Measurements from ENCODE around the gene ADCY2.

ADCY2 gene

DNA sequence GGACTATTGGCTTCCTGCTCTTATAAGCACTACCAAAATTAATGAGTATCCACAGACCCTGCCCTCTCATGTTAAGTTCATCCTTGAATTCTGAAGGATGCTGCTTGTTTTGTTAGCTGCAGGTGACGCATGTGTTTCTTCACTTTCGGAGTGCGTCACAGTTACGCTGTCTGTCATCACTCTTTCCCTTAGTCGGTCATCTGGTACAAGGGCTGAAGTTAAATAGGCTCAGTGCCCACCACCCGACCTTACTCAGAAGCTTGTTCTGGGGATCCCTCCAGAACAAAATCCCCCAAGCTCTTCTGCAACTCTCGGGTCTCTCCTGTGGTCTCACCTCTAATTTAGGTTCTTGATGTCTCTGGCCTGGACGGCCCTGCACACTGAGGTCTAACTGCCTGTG lies 51.0 kb downstream of the ADCY2 start:
- no peak for DNase-seq

DNA sequence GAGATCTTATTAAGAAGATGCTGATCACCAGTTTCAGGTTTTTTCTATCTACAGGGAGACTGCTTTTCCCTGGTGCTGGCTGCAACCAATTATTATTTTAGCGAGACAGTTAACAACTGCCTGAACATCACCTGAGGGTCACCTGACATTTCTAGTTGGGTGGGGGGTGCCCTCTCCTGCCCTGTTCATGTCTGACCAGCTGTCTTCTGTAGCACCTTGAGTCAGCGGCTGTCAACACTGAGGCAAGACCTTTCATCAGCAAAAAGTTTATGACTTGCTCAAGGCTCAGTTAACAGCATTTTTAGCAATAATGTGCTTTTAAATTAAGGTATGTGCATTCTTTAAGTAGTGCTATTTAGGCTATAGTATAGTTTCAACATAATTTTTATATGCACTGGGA lies 58.0 kb downstream of the ADCY2 start:
- DNase-seq, result no peak

DNA sequence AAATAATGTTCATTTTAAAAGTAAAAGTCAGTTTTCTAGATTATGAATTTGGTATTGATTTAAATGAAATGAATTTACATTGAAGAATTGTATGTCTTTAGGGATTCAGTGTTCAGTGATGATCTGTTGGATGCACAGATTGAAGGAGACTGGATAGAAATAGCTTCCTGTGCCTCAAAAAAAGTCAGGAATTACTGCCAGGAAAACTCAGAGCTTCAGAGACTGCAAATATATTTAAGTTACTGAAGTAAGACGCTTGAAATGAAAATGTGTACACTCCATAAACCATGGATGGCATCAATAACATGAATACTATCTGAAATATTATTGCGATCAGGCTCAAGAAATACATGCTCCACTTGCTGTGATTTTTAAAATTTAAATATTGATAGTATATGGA lies 60.3 kb downstream of the ADCY2 start:
- DNase-seq, result no peak

DNA sequence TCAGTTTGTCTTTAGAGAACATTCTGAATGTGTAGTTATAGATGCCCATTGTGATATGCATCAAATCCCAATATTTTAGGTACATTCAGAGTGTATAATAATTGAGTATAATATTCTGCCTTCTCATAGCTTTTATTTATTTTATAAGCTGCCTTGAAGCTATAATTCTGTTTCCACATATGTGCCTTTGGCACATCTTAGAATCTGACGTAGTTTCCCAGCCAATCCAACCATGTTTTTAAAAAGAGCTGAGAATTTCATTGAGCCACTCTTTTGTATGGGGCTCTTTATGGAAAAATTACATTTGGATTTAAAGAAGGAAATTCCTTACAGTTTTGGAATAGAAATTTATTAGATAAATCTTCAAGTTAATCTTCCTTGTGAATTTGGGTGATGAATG lies 65.4 kb downstream of the ADCY2 start:
- DNase-seq, result no peak

DNA sequence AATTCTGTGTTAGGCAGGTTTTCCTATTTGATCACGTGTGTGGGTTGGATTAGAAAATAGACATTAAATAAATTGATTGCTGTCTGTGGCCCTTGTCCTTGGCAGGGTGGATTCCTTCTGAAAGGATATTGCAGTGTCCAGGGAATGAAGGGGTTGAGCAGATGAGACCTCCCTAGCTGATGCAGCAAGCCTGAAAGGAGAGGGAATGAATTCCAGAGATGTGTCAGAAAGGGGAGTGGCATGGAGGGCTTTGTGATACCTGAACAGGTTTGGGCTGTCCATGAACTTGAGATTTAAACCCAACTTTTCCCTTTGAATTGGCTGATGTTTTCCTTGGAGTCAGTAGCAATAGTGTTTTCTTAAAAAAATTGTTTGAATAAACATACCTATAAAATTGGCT lies 66.8 kb downstream of the ADCY2 start:
- DNase-seq, result no peak

DNA sequence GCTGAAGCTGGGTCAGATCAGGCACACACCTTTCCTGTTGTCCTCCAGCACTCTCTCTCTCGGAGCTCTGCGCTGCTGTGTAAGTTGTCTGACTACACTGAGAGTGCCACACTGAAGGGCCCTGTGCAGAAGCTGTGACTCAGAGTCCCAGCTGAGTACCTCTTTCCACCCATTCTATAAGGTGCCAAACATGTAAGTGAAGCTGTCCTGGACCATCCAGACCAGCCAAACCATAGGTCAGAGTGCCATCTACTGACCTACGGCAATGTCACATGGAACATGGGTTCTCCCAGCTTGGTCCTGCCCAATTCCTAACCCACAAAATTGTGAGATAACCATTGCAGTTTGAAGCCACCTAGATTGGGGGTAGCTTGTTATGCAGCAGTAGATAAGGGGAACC lies 68.2 kb downstream of the ADCY2 start:
- DNase-seq, result no peak

DNA sequence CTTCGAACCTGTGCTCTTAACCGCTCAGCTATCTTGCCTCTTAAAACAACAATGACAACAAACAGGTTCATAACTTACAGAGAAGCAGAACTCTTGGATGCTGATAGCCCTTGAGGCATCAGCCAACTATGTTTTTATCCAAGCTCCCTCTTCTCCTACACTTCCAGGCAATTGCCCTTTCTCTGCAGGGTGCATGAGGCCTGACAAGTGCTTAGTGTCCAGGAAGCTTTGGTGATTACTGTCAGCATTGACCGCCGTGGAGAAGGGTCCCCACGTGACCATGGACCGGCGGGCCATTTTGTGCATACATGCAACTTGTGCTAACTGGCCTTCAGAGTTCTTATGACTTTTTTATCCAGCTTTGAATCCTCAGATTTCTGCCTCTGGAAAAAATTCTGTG lies 71.2 kb downstream of the ADCY2 start:
- no peak for DNase-seq

DNA sequence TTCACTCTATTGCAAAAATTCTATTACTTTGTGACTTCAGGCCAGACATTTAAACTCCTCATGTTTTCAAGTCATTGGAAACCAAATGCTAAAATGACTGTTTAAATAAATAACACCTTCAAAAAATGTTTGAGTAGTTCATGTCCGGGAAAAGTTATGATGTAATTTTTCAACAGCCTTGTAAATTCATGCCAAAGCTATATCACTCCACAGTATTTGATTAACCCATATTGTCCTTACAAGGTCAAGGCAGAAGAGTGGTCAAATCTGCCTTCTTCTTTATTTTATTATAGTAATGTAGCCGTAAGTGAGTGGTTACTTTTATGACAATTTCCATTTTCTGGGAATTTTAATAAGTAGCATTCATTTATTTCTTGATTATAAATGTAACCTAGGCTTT lies 72.8 kb downstream of the ADCY2 start:
- no peak for DNase-seq

DNA sequence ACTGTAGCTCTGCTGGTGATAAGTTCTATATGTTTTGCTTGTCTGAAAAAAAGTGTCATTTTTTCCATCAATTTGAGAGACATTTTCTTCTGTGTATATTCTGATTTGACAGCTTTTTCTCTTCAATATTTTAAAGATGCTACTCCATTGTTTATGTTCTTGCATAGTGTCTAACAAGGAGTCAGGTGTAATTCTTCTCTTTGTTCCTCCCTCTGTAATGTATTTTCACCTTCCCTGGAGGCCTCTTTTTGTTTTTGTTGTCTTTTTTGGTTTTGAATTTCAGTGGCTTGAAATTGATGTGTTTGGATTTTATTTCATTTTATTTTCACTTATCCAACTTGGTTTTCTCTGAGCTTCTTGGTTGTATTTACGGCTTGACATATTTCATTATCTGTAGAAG lies 75.8 kb downstream of the ADCY2 start:
- DNase-seq, result no peak

DNA sequence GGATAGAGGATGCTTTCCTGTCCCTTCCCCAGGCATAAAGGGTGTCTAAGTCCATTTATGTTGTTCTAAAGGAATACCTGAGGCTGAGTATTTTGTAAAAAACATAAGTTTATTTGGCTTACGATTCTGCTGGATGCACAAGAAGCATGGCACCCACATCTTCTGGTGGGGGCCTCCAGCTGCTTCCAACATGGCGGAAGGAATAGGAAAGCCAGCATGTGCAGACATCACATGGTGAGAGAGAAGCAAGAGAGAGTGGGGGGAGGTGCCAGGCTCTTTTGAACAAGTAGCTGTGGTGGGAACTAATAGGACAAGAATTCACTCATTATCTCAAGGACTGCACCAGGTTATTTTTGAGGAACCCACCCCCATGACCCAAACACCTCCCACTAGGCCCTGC lies 77.2 kb downstream of the ADCY2 start:
- no peak for DNase-seq

DNA sequence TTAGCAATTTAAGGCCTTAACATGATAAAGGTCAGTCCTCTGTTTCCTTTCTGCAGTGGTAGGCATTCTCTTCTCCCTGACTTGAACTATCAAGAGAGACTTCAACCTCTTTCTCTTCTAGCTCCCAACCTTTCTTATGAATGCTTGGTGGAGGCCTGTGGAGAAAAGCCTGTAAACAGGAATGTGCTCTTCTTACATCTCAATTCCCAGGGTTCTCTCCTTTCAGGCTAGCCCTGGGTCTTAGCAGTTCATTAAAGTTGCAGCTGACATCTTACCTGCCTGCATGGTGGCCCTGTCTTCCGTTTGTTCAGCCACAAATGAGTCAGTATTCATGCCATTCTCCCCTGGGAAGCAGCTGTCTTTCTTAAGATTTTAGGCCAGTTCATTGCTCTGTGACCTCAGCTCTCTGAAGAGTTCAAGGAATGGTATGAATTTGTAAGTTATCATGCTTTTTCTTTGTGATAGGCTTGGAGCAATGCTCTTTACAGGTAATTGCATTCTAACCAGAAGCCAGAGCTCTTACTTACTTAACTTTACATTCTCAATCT lies 77.8 kb downstream of the ADCY2 start:
- DNase-seq, result no peak

DNA sequence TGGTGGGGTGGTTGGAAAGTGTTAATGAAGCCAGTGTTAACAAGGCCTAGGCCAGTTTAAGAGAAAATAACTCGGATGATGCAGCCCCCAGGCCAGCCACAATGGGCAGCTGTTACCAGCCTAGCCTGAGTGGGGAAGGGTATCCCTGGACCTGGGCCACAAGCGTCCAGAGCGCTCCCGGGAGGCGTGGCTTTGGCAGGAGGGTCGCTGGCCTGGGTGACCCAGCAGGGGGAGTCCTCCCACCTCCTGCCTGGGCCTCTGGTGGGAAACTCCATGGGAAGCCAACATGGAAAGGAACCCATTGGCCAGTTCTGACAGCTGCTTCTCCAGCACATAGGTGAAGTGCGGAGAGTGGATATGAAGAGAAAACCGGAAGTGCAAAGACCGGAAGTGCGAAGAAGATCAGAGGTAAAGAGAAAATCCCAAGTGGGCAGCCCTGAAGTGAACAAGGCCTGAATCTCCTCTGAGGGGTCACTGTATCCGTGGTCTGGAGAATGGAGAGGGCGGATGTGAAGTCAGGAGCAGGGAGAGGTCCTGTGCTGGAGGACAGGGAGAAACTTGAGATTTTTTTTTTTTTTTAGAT lies 79.0 kb downstream of the ADCY2 start:
- DNase-seq, result no peak

DNA sequence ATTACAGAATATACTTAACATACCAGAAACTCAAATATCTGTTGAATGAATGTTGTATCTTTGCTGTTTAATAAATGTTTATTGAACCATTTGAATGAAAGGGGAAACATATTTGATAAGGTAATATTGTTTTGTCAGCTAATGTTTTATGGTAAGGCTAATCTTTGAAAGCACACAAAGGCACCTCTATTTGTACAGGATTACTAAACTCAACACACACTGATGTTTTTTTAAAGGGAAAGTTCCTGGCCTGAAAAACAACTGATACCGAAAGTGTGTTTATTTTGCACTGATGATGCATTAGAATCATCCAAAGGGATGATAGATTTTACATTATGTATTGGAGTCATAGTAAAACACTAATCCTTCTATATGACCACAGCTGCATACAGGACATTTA lies 82.5 kb downstream of the ADCY2 start:
- DNase-seq, result no peak

DNA sequence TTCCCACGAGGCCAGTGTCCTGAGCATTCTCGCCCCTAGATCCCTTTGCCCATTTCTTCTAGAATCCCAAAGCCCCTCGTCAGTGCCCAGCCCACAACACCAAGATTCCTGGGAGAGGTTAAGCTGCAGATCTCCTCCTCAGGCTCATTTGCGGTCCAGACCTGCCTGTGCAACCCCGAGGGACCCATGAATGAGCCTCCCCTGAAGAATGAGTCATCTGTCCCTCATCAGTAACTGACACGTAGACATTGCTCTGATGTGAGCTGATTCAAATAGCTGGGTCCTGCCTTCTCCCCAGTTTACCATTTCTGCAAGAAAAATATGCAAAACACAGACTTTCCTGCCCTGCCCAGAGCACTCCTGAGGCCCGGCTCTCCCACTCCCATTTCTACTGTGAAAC lies 92.8 kb downstream of the ADCY2 start:
- DNase-seq, result no peak

DNA sequence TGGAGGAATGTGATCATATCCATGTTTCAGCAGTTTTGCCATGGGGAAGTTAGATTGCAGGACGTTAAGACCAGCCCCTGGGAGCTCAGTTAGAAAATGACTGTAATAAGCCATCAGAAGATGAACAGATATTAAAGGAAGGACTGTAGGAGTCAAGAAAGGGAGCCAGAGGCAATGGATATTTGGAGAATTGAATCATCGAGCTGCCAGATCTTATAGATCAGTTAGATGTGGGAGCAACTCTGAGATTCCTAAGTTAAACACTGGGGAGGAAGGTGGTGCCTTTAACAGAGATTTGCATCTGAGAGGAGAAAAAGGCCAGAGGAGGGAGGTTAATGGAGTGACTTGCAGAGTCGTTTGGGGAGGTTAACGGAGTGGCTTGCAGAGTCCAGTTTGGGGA lies 96.4 kb downstream of the ADCY2 start:
- no peak for DNase-seq

DNA sequence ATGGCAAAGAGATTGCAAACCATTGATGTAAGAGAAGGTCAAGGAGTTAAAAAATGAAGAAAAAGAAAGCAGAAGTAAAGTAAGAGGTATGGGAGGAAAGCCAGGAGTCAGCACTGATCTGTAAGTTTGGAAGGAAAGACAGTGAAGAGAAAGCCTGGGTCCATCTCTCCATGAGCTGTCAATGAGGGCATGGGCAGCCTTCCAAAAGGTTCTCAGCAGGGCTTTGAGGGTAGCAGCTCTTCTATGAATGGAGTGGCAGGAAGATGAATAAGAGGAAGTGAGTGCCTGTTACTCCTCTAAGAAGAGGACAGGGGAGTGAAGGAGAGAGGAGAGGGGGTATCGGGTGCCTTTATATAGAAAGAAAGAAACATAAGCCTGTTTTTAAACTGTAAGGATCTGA lies 97.1 kb downstream of the ADCY2 start:
- no peak for DNase-seq

DNA sequence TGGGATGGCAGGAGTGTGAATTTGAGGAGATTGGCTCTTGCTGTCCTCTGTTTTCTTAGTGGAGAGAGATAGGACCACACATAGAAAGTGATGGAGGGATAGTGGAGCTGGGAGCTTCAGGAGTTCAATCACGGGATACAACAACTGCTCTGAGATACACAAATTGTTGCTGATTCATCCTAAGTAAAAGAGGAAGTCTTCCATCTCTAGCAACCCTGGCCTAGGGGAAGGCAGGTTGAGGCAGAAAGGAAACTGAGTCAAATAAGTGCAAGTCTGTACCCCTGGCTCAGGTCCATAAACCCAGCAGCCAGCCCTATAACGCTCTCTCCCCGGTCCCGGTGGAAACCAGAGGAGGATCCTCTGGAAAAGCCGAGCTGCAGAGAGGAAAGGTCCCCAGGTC lies 97.7 kb downstream of the ADCY2 start:
- no peak for DNase-seq

DNA sequence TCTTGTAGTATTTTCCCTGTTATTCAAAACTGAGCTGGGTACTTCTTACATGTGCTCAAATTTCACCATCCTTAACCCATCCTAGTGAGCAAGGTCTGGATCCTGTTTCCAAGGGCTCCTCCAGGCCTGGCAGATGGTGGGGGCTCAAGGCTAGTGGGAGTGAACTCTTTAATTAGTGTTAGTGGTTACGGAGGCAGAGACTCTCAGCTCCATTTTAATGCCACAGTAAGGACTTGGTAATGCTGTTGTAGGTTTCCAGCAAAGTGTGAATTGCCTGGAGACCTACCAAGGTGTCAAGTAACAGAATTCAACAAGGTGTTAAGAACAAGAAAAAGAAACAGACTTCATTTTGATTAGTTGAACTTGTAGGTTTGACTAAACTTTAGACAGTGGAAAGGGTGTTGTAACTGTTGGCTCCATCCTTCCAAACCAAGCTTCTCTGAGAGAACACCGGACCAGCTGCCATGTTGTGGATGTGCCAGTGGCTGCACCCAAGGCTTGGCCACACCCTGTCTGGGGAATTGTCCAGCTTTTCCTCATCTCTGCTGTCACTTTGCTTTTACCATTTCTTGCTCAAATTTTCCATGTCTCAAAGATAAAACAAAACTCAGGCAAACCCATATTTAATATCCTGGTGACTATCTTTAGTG lies 98.7 kb downstream of the ADCY2 start:
- DNase-seq, result no peak

DNA sequence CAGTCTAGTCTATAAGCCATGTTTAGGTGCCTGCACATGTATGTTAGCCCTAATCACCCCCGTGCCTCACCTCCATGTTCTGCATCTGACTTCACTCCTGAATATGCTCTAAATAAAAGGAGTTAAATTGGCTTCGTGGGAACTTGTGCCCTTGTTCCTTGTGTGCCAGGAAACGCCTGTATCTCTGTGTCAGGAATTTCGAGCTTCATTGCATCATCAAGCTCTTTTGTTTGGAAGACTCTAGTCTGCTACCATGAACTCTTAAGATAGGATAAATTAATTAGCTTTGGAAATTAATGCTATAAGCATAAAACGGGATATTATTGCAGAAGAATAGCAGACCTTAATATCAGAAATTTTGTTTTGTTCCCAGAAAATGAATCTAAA lies 99.2 kb downstream of the ADCY2 start:
- no peak for DNase-seq

DNA sequence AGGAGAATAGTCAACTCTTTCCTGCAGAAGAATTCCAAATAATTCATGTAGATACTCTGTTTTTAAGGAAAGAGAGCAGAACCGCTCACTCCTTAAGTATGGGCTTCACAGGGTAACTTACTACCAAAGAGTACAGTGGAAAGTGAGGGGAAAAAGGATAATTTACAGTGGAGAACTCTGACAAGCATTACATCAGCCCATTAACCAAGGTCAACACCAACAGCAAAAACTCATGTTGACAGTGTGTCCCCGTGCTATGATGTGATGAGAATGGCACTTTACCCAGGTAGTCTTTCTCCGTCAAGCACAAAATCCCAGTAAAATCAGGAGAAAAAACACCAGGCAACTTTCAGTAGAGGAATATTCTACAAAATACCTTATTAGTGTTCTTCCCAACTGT lies 104.3 kb downstream of the ADCY2 start:
- DNase-seq, result no peak

DNA sequence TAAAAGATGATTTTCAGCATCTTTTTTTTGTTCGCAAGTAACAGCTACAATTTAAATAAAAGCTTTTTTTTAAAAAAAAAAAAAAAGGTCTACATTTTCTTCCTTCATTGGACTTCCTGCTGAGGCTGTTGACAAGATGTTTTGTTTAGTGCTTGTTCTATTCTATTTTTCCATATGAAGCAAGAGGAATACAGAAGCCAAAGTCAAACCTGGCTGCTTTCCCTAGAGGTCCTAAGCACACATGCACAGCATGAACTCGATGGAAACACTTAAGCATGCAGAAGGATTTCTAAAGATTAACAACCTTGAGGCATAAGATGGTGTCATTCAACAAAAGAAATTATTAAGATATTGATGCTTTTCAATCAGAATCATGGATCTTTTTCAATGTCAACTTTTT lies 105.1 kb downstream of the ADCY2 start:
- DNase-seq, result no peak

DNA sequence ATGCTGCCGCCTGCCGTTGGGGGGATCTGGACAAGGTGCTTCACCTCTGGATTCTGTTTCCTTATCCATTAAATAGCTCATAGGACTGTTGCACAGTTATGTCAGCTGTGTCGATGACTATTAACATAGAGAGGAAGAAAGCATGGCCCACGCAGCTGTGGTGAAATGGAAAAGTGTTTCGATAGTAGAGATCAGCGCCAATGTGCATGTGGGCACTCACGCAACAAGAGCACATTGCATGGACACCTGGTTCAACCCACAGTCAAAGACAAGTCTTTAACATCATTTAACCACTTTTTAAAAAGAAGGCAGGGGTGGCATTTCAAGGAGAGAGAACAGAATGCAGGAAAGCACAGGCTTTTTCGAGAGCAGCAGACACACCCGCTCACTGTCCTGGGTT lies 107.6 kb downstream of the ADCY2 start:
- DNase-seq, result no peak

DNA sequence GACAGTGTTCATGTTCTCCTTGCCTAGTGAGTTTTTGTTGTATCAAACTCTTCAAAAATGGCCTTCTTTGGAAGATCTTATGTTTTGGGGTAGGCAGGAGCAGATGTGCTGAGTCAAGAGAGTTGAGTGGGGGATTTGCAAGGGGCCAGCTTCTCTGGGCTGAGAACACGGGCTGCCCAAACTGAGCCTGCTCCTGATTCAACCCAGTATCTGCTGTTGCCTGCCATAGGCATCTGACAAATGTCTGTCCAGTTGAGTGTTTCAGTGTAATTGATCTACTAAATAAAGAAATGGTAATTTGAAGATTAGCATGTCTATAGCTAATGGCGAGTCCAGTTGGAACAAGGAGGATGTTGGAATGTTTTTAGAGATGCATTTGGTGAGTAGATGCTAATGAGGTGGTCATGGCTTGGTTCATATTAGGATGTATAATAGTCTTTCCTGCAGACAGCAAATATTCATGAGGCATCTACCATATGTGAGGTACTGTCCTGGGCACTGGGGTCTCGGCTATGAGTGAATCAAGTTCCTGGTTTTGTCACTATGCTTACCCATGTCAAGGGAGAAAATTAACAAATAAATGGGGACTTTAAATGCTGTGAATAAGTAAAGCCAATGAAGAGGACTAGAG lies 119.5 kb downstream of the ADCY2 start:
- DNase-seq, result no peak

DNA sequence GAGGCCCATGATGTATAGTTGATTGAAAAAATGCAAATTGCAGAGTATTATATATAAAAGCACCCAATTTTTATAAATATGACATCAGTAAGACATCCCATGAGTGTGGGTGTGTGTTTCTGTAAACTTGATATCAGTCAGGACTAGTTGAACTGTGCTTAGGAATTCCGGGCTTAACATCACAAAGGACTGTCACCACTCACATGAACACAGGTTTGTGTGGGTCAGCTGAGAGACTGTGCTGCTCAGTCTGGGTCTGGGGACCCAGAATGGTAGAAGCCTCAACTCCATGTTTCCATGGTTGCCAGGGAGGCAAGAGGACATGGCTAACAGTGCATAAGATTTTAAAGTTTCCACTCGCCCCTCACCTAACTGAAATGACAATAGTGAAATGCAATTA lies 120.3 kb downstream of the ADCY2 start:
- DNase-seq, result no peak

DNA sequence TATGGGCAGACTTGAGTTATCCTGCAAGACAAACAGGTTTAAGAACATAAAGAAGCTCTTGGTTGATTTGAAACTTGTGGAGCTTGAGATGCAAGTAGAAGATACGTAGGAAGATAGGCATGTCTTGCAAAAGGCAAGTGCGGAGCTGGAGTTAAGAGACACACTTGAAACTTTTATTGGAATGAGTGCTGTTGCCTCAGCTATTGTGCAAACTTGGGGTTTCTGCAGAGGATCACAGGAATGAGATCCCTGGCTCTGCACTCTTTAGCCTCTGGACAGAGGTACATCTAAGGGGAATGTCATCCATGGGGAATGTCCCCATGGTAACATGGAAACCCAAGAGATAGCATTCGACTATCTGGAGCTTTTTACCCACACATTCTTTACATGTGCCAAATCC lies 121.1 kb downstream of the ADCY2 start:
- no peak for DNase-seq
